K562 (cell line): ENCODE measurements around the gene OPHN1. TPM values are rescaled to one million over a fixed set of nuclear protein-coding genes. Genes with fewer than 3 reads are reported as not detected.

Experiments used
- ATAC-seq: fragments of 200-7000 bp; cut with Tn5 transposase; 3 replicates; pipeline ENCODE4 v1.9.1; 2020; ENCODE audit warnings: moderate library complexity
- BruUV-seq: library from RNA; stranded (reverse); fragments of 400-500 nt; replicated peaks from 2 replicates; lab custom pipeline; 2021; lab: Mats Ljungman, UMichigan
- CTCF ChIA-PET: fragments of 300-600 bp; formaldehyde crosslinking; extraction: SDS; loops from one replicate; lab custom pipeline; 2021; ENCODE audit warnings: low intra/inter-chr PET ratio; lab: Yijun Ruan, JAX
- POLR2A ChIA-PET: fragments of 300-600, 350-650 bp; sonication (Branson Sonifier 250); formaldehyde crosslinking; extraction: SDS; loops from one replicate; lab custom pipeline; 2021; ENCODE audit warnings: antibody characterized with exemption, inconsistent platforms; lab: Yijun Ruan, JAX
- DNase-seq, 4 experiments: peaks; one replicate each; pipeline versions ENCODE4 v3.0.0 to v3.0.0-alpha.2; 2011 to 2018; ENCODE audit warnings: low spot score in 3 of 4, mixed read lengths in 3 of 4; ENCODE audit errors: extremely low read depth in 1 of 4
- FAIRE-seq: peaks from 2 replicates; lab custom pipeline; 2011; peaks lifted over from hg19 to GRCh38; lab: Jason Lieb, UNC
- H2AFZ ChIP-seq: 2 replicates; pipeline ENCODE4 v1.6.0; 2011; ENCODE audit warnings: low read depth, low read length, control low read depth, inconsistent platforms
- H3K27ac ChIP-seq: fragments of 200-600 bp; 3 replicates; pipeline ENCODE4 v1.8.0; 2011; ENCODE audit warnings: low read depth, mild to moderate bottlenecking, control low read depth, inconsistent platforms, low read length, moderate library complexity, mixed read lengths; ENCODE audit errors: extremely low read depth
- H3K27me3 ChIP-seq, 2 experiments: fragments of 300-600 bp in 1 of 2; 2 replicates in 1 of 2; 3 replicates in 1 of 2; pipeline versions ENCODE4 v1.6.0 to v1.8.0; 2011; ENCODE audit warnings: inconsistent platforms in 2 of 2, low read length in 2 of 2, mild to moderate bottlenecking in 1 of 2, mixed read lengths in 1 of 2, moderate library complexity in 1 of 2; ENCODE audit not compliant: control insufficient read depth in 2 of 2, insufficient read depth in 2 of 2
- H3K36me3 ChIP-seq: fragments of 300-600 bp; 3 replicates; pipeline ENCODE4 v1.8.0; 2011; ENCODE audit warnings: mild to moderate bottlenecking, low read length, inconsistent platforms; ENCODE audit not compliant: control insufficient read depth, insufficient read depth
- H3K4me1 ChIP-seq, 2 experiments: fragments of 200-600 bp in 1 of 2; replicated peaks in 1 of 2; 2 replicates in 1 of 2; 3 replicates in 1 of 2; pipeline versions ENCODE4 v1.5.1 to v1.8.0; 2011; ENCODE audit warnings: inconsistent platforms in 2 of 2, low read length in 2 of 2, mild to moderate bottlenecking in 1 of 2, mixed read lengths in 1 of 2, moderate library complexity in 1 of 2; ENCODE audit not compliant: control insufficient read depth in 2 of 2, insufficient read depth in 2 of 2
- H3K4me2 ChIP-seq: 2 replicates; pipeline ENCODE4 v1.6.1; 2011; ENCODE audit warnings: low read length, control low read depth, inconsistent platforms, mixed read lengths; ENCODE audit not compliant: insufficient read depth
- H3K4me3 ChIP-seq: fragments of 200-600 bp; sonication (generic), shearing (Covaris generic); 2 replicates; pipeline ENCODE4 v1.5.1; 2016; ENCODE audit warnings: control low read depth, inconsistent platforms
- H3K79me2 ChIP-seq: fragments of 200-600 bp; 3 replicates; pipeline ENCODE4 v1.8.0; 2011; ENCODE audit warnings: low read length, inconsistent platforms; ENCODE audit not compliant: control insufficient read depth, insufficient read depth
- H3K9ac ChIP-seq, 2 experiments: 2 replicates each; pipeline versions ENCODE4 v1.6.0 to v1.6.1; 2011; ENCODE audit warnings: low read depth in 2 of 2, low read length in 2 of 2, control low read depth in 1 of 2, inconsistent platforms in 1 of 2, mild to moderate bottlenecking in 1 of 2, mixed read lengths in 1 of 2; ENCODE audit not compliant: insufficient read depth in 1 of 2
- H3K9me1 ChIP-seq: one replicate; pipeline ENCODE4 v1.6.0; 2011; ENCODE audit warnings: inconsistent platforms, mild to moderate bottlenecking, low read length, moderate library complexity; ENCODE audit not compliant: control insufficient read depth, insufficient read depth
- H3K9me3 ChIP-seq: replicated peaks from 2 replicates; pipeline ENCODE4 v1.5.1; 2011; ENCODE audit warnings: low read depth, low read length, inconsistent platforms; ENCODE audit not compliant: control insufficient read depth, insufficient read depth
- H4K20me1 ChIP-seq: replicated peaks from 2 replicates; pipeline ENCODE4 v1.6.1; 2011; ENCODE audit warnings: low read length, inconsistent platforms, mixed read lengths; ENCODE audit not compliant: control insufficient read depth, insufficient read depth
- KAT8 ChIP-seq: fragments of 450-650 bp; IDR thresholded peaks from 2 replicates; pipeline ENCODE4 v1.6.1; 2016; ENCODE audit warnings: low read depth, mild to moderate bottlenecking
- ZNF407 ChIP-seq: fragments of 450-650 bp; IDR thresholded peaks from 2 replicates; pipeline ENCODE4 v1.6.1; 2016; ENCODE audit warnings: low read depth
- WGBS: fragments of 100-300 bp; shearing (Covaris generic); methylation state at CpG from one replicate; pipeline ENCODE4 v1.1.6; 2016; ENCODE audit warnings: low coverage, mixed read lengths; ENCODE audit not compliant: insufficient coverage; ENCODE audit errors: missing lambda C conversion rate; 5-methylcytosine and 5-hydroxymethylcytosine counted together
- in situ Hi-C: fragments of 300-500 bp; cut with MboI; formaldehyde crosslinking; loops from 4 replicates; pipeline ENCODE4 v1.15.0; 2018; ENCODE audit warnings: inconsistent platforms, mixed read lengths
- intact Hi-C: fragments of 100-400 bp; cut with micrococcal nuclease; formaldehyde crosslinking; loops from 2 replicates; pipeline ENCODE4 v1.14.2; 2022
- polyA plus RNA-seq, 8 experiments: library from polyadenylated mRNA; depleted of rRNA in 4 of 8; stranded (reverse) in 5 of 8; unstranded in 3 of 8; fragments of >200 nt; fragmentation: Nextera tagmentation in 2 of 8; fragmentation: Illumina TruSeq in 1 of 8; extraction: Ambion mirVana in 2 of 8; extraction: Trizol in 1 of 8; gene quantifications; 2 replicates each; pipeline versions ENCODE4 v1.2.1 to v1.2.3, GENCODE V29; 2011 to 2014; ENCODE audit warnings: inconsistent platforms in 1 of 8, missing spikeins in 1 of 8
- total RNA-seq, 7 experiments: library from RNA; depleted of rRNA in 6 of 7; stranded (reverse); fragments of >200 nt in 6 of 7; fragmentation: Illumina TruSeq in 2 of 7; extraction: Trizol in 2 of 7; gene quantifications; 2 replicates each; pipeline versions ENCODE4 v1.2.1 to v1.2.3, GENCODE V29; 2011 to 2021; ENCODE audit warnings: low replicate concordance in 1 of 7

Gene OPHN1
- total and polyA plus RNA-seq, 9 of the 15 experiments (the other 6 are each of a cell fraction or from before 2014, with no cell fraction given), result 0.28 to 1.8 (median 1.0) TPM

DNA sequence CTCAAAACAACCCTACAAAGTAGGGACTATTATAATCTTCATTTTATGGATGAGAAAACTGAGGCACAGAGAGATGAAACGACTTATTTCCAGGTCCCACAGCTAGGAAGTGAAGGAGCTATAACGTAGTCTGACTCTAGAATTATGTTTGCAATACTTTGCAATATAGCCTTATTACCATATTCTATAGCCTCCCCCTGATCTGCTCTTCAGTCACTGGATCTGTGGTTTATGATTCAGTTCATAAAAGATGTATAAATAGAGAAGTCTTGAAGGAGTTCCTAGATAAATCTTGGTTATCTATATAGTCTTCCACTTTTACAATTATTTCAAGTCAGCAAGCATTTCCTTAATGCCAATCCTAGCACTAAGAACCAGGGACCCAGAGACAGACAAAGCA is 57.5 kb downstream of the OPHN1 start:
- H4K20me1 ChIP-seq, result no peaks in the 10 kb centered on the region
- intact Hi-C loops (no loop called here), in situ Hi-C loops (no loop called here)
- 0% methylated on average over 2 of the region's 2 CpGs for WGBS
- H3K4me1 ChIP-seq, result no peaks in the 10 kb centered on the region; a peak in 1 of 5 replicates
- H3K27ac ChIP-seq, result no peak overlapping the region
- FAIRE-seq (no peak), ATAC-seq (no peak), DNase-seq (no peak)
- TF ChIP-seq ZNF407, result no peak
- no peak for TF ChIP-seq KAT8
- H3K27me3 ChIP-seq, result no peaks in the 10 kb centered on the region
- no peaks in the 10 kb centered on the region for H3K36me3 ChIP-seq
- no peaks in the 10 kb centered on the region for H3K79me2 ChIP-seq
- ChIA-PET POLR2A (no interaction called here), CTCF (no interaction called here)
- no TSS peak for BruUV-seq
- no peak overlapping the region for H3K9ac ChIP-seq
- H2AFZ ChIP-seq, result no peak overlapping the region
- no peaks in the 10 kb centered on the region for H3K9me1 ChIP-seq
- H3K4me2 ChIP-seq, result no peak overlapping the region
- H3K9me3 ChIP-seq, result no peaks in the 10 kb centered on the region
- H3K4me3 ChIP-seq, result no peak overlapping the region
